PC-3 (cell line): ENCODE results near the gene ST6GAL1. TPM values are rescaled to one million over a fixed set of nuclear protein-coding genes. Genes with fewer than 3 reads are reported as not detected.
A peak's percentile ranks its signal among the peaks of the same experiment; 100 is the strongest.

Experiments
- ATAC-seq: fragments of 200-7000 bp; cut with Tn5 transposase; 2 replicates; pipeline ENCODE4 v1.9.1; 2020; ENCODE audit warnings: mild to moderate bottlenecking, moderate library complexity
- BruUV-seq: library from RNA; stranded (reverse); fragments of 400-500 nt; replicated peaks from 2 replicates; lab custom pipeline; 2021; lab: Mats Ljungman, UMichigan
- CTCF ChIA-PET: fragments of 300-600 bp; sonication (Branson Sonifier 250); formaldehyde crosslinking; loops from one replicate; lab custom pipeline; 2022; ENCODE audit warnings: antibody characterized with exemption; lab: Charles Lee
- POLR2A ChIA-PET: fragments of 300-600 bp; sonication (Branson Sonifier 250); formaldehyde crosslinking; loops from one replicate; lab custom pipeline; 2022; ENCODE audit warnings: antibody characterized with exemption; ENCODE audit not compliant: unreplicated experiment; lab: Charles Lee
- DNase-seq: peaks from one replicate; pipeline ENCODE4 v3.0.0-alpha.2; 2015
- H2AFZ ChIP-seq: fragments of 300-600 bp; sonication (generic); 2 replicates; pipeline ENCODE4 v1.6.0; 2016; ENCODE audit warnings: antibody characterized with exemption, low read length
- H3F3A ChIP-seq: fragments of 300-600 bp; sonication (generic); one replicate; pipeline ENCODE4 v1.6.0; 2017; ENCODE audit warnings: antibody characterized with exemption, low read length, control low read depth, mild to moderate bottlenecking; ENCODE audit not compliant: unreplicated experiment
- H3K27ac ChIP-seq: fragments of 300-600 bp; sonication (generic); 2 replicates; pipeline ENCODE4 v1.5.1; 2016; ENCODE audit warnings: mild to moderate bottlenecking, low read length
- H3K27me3 ChIP-seq: fragments of 300-600 bp; sonication (generic); 2 replicates; pipeline ENCODE4 v1.6.1; 2016; ENCODE audit warnings: low read length, mixed read lengths
- H3K36me3 ChIP-seq: fragments of 300-600 bp; sonication (generic); 2 replicates; pipeline ENCODE4 v1.6.1; 2016; ENCODE audit warnings: low read depth, mixed run types, low read length, mixed read lengths
- H3K4me1 ChIP-seq: fragments of 300-600 bp; sonication (generic); 2 replicates; pipeline ENCODE4 v1.5.1; 2016; ENCODE audit warnings: low read length; ENCODE audit not compliant: insufficient read depth
- H3K4me2 ChIP-seq: fragments of 300-600 bp; sonication (generic); 2 replicates; pipeline ENCODE4 v1.6.0; 2016; ENCODE audit warnings: low read length
- H3K4me3 ChIP-seq: fragments of 300-600 bp; sonication (generic); 2 replicates; pipeline ENCODE4 v1.5.1; 2016; ENCODE audit warnings: mild to moderate bottlenecking, low read length, mixed read lengths
- H3K79me2 ChIP-seq: fragments of 300-600 bp; sonication (generic); 2 replicates; pipeline ENCODE4 v1.6.1; 2017; ENCODE audit warnings: low read length, mixed read lengths
- H3K9ac ChIP-seq: fragments of 300-600 bp; sonication (generic); 2 replicates; pipeline ENCODE4 v1.6.0; 2016; ENCODE audit warnings: mild to moderate bottlenecking, low read length
- H3K9me2 ChIP-seq: fragments of 300-600 bp; sonication (generic); replicated peaks from 2 replicates; pipeline ENCODE4 v1.6.1; 2016; ENCODE audit warnings: mixed run types, low read length, mixed read lengths
- H3K9me3 ChIP-seq: fragments of 300-600 bp; sonication (generic); 2 replicates; pipeline ENCODE4 v1.6.1; 2016; ENCODE audit warnings: low read length, mixed read lengths
- H4K20me1 ChIP-seq: fragments of 300-600 bp; sonication (generic); 2 replicates; pipeline ENCODE4 v1.6.1; 2016; ENCODE audit warnings: low read length, mixed read lengths
- CTCF ChIP-seq: fragments of 300-600 bp; sonication (generic); conservative IDR thresholded peaks from 2 replicates; pipeline ENCODE4 v1.5.1; 2017; ENCODE audit warnings: antibody characterized with exemption, low read depth, mild to moderate bottlenecking, low read length
- EZH2 ChIP-seq: fragments of 300-600 bp; sonication (generic); IDR thresholded peaks from one replicate; pipeline ENCODE4 v1.6.1; 2017; ENCODE audit warnings: antibody characterized with exemption, mild to moderate bottlenecking, low read length; ENCODE audit not compliant: unreplicated experiment
- EZH2phosphoT487 ChIP-seq: fragments of 300-600 bp; sonication (generic); IDR thresholded peaks from 2 replicates; pipeline ENCODE4 v1.6.1; 2018; ENCODE audit warnings: mild to moderate bottlenecking, antibody characterized with exemption, low read length, borderline replicate concordance
- intact Hi-C: fragments of 100-400 bp; cut with micrococcal nuclease; formaldehyde crosslinking; loops from 2 replicates; pipeline ENCODE4 v1.9.0; 2023
- total RNA-seq: library from RNA; depleted of rRNA; stranded (reverse); fragments of >200 nt; gene quantifications from 2 replicates; pipeline ENCODE4 v1.2.3, GENCODE V29; 2014

The ST6GAL1 gene
- total RNA-seq, 1 experiment from 2014 or later: 9.4 TPM

GRCh38 chr3:187019542-187020072, 89.3 kb downstream of the ST6GAL1 start:
- Histone ChIP-seq H3F3A (no peaks in the 10 kb centered on the region), H3K4me1 (peaks cover 5% of the 10 kb centered on the region), H3K4me3 (no peak overlapping the region), H3K36me3 (no peaks in the 10 kb centered on the region), H3K9me3 (no peaks in the 10 kb centered on the region), H3K27me3 (no peaks in the 10 kb centered on the region), H2AFZ (no peak overlapping the region), H3K9ac (no peak overlapping the region), H3K4me2 (no peak overlapping the region), H3K79me2 (no peaks in the 10 kb centered on the region), H3K27ac (no peak overlapping the region), H3K9me2 (no peaks in the 10 kb centered on the region), H4K20me1 (no peaks in the 10 kb centered on the region)
- TF ChIP-seq CTCF: peak; percentile 23; the same call in 1 of the 2 replicates
- TF ChIP-seq EZH2: no peak
- CTCF ChIA-PET: no interaction called here
- POLR2A ChIA-PET: no interaction called here
- no TSS peak for BruUV-seq
- ATAC-seq (no peak), DNase-seq (no peak)
- intact Hi-C loops: no loop called here

GRCh38 chr3:187020376-187020775, 90.0 kb downstream of the ST6GAL1 start:
- no peaks in the 10 kb centered on the region for H3K9me3 ChIP-seq
- BruUV-seq: no TSS peak
- H3K79me2 ChIP-seq: no peaks in the 10 kb centered on the region
- H3K4me2 ChIP-seq: no peak overlapping the region
- ATAC-seq (no peak), DNase-seq (no peak)
- H3K4me3 ChIP-seq: no peak overlapping the region
- CTCF ChIA-PET: no interaction called here
- H3K27ac ChIP-seq: no peak overlapping the region
- no peaks in the 10 kb centered on the region for H4K20me1 ChIP-seq
- no peaks in the 10 kb centered on the region for H3K9me2 ChIP-seq
- no peaks in the 10 kb centered on the region for H3K27me3 ChIP-seq
- TF ChIP-seq EZH2 (no peak), CTCF (no peak), EZH2phosphoT487 (no peak)
- no peak overlapping the region for H3K9ac ChIP-seq
- H3K4me1 ChIP-seq: no peaks in the 10 kb centered on the region
- no peak overlapping the region for H2AFZ ChIP-seq
- H3F3A ChIP-seq: no peaks in the 10 kb centered on the region
- no peaks in the 10 kb centered on the region for H3K36me3 ChIP-seq
- intact Hi-C loops: no loop called here
- POLR2A ChIA-PET: no interaction called here

GRCh38 chr3:187021748-187022402, 91.5 kb downstream of the ST6GAL1 start:
- no peaks in the 10 kb centered on the region for H3K4me1 ChIP-seq
- no peaks in the 10 kb centered on the region for H3K27me3 ChIP-seq
- no peak overlapping the region for H2AFZ ChIP-seq
- no peaks in the 10 kb centered on the region for H3K9me3 ChIP-seq
- DNase-seq (peak; percentile 7), ATAC-seq (no peak)
- H3K36me3 ChIP-seq: no peaks in the 10 kb centered on the region
- TF ChIP-seq EZH2phosphoT487 (no peak), EZH2 (no peak), CTCF (no peak)
- no peaks in the 10 kb centered on the region for H3K79me2 ChIP-seq
- H3K9me2 ChIP-seq: no peaks in the 10 kb centered on the region
- H4K20me1 ChIP-seq: no peaks in the 10 kb centered on the region
- BruUV-seq: no TSS peak
- CTCF ChIA-PET: no interaction called here
- no peak overlapping the region for H3K9ac ChIP-seq
- H3K4me2 ChIP-seq: no peak overlapping the region
- intact Hi-C loops: no loop called here
- no peak overlapping the region for H3K4me3 ChIP-seq
- no peaks in the 10 kb centered on the region for H3F3A ChIP-seq
- POLR2A ChIA-PET: no interaction called here
- H3K27ac ChIP-seq: no peak overlapping the region
